Heart right ventricle (tissue), 16 donors: ENCODE results near the gene HMGN1. TPM values are rescaled to one million over a fixed set of nuclear protein-coding genes. Genes with fewer than 3 reads are reported as not detected.

Experiments
- ATAC-seq, 8 donors: fragments of 200-7000 bp; cut with Tn5 transposase; one replicate each; pipeline ENCODE4 v1.9.1; 2020; ENCODE audit warnings: mild to moderate bottlenecking in 8 of 8, moderate library complexity in 8 of 8, moderate number of reproducible peaks in 1 of 8
- DNase-seq, 2 donors: peaks; one replicate each; pipeline ENCODE4 v3.0.0-alpha.2; 2020
- H3K27ac ChIP-seq, 10 donors: fragments of 200-600 bp; sonication (generic) in 2 of 10; one replicate each; pipeline versions ENCODE4 v1.5.0 to v1.8.0; 2020 to 2022; ENCODE audit warnings: mild to moderate bottlenecking in 3 of 10
- H3K27me3 ChIP-seq, 7 donors: fragments of 200-600 bp; one replicate each; pipeline ENCODE4 v1.8.0; 2021 to 2022; ENCODE audit warnings: mild to moderate bottlenecking in 2 of 7
- H3K36me3 ChIP-seq, 9 donors: fragments of 200-600 bp; sonication (generic) in 1 of 9; one replicate each; pipeline versions ENCODE4 v1.5.0 to v1.8.0; 2020 to 2022; ENCODE audit warnings: mild to moderate bottlenecking in 2 of 9
- H3K4me1 ChIP-seq, 9 donors: fragments of 200-600 bp; sonication (generic) in 1 of 9; one replicate each; pipeline versions ENCODE4 v1.5.0 to v1.8.0; 2020 to 2022; ENCODE audit warnings: mild to moderate bottlenecking in 4 of 9
- H3K4me3 ChIP-seq, 10 donors: fragments of 200-600 bp; sonication (generic) in 2 of 10; one replicate each; pipeline versions ENCODE4 v1.5.0 to v1.8.0; 2020 to 2022; ENCODE audit warnings: mild to moderate bottlenecking in 7 of 10, moderate library complexity in 2 of 10
- H3K9me3 ChIP-seq, 11 donors: fragments of 200-600 bp in 10 of 11; sonication (generic) in 2 of 11; one replicate each; pipeline versions ENCODE4 v1.5.0 to v1.8.0; 2013 to 2022; ENCODE audit warnings: mild to moderate bottlenecking in 2 of 11, control low read depth in 1 of 11, moderate library complexity in 1 of 11
- WGBS, 2 donors: extraction: QIAGEN DNeasy Blood & Tissue Kit; methylation state at CpG; one replicate each; pipeline ENCODE4 v1.1.7; 2013; ENCODE audit warnings: inconsistent platforms in 1 of 2; 5-methylcytosine and 5-hydroxymethylcytosine counted together
- intact Hi-C, 10 donors: fragments of 100-400 bp; cut with DNase I; formaldehyde crosslinking; loops; one replicate each; pipeline versions ENCODE4 v1.11.1 to v1.14.2; 2022
- polyA plus RNA-seq, 2 donors: library from polyadenylated mRNA; stranded (reverse); fragments of 200-250 nt; gene quantifications; one replicate each; pipeline ENCODE4 v1.2.3, GENCODE V29; 2013
- total RNA-seq, 10 donors: library from RNA; stranded (reverse); fragmentation: NEBNext Ultra II Directional in 3 of 10; extraction: Animal tissue kit (Norgen Biotek cat#: 25700) in 3 of 10; gene quantifications; one replicate each; pipeline versions ENCODE4 v1.2.1 to v1.2.4, GENCODE V29; 2021 to 2023
- TF ChIP-seq, protein P1 (sequence below), 9 donors: fragments of 200-600 bp; sonication (generic) in 2 of 9; IDR thresholded peaks; one replicate each; pipeline versions ENCODE4 v1.5.0 to v1.8.0; 2021 to 2022; ENCODE audit warnings: antibody characterized with exemption in 9 of 9, mild to moderate bottlenecking in 5 of 9, moderate library complexity in 1 of 9
- donor health status: Arrhythmogenic right ventricular cardiomyopathy.
- donor health status: ischemic (EF 13 %, LVEDD 7.1; RV severe dilation, severe dysfunction).
- donor health status: healthy with polysubstance abuse.
- donor health status: DM: no; HTN: yes; CAD: no.
- donor health status: DM: no; HTN: no; CAD: no.
- donor health status: ischemic (EF 25% LVEDD 6.9; RV normal size, moderate dysfunction).
- donor health status: ischemic (EF 25% LVEDD 5.7; RV mildly dilated, moderate dysfunction).
- donor health status: healthy.
- donor health status: DM: yes; HTN: yes; CAD: no.
- donor health status: Ischemic cardiomyopathy.
- donor health status: ischemic (EF 35%, LVEDD 5.7; RV mildly dilated, moderate dysfunction).
- donor health status: nonischemic (EF 11% LVEDD 7.7; RV severe dilation, severe dysfunction).
- donor health status: DM: yes; HTN: yes; CAD: no.
- donor health status: PGD.
- donor health status: ischemic (EF 29% LVEDD 5.4; RV normal size, mild dysfunction).
- donor health status: nonischemic (EF 23%, LVEDD 6.1; RV moderate dilation, normal function).

Gene HMGN1
- total and polyA plus RNA-seq, 12 donors: 46.2 to 79.0 (median 59.3) TPM

GRCh38 chr21:39327727-39328126 is 21.2 kb downstream of the HMGN1 start:
- H3K9me3 ChIP-seq: no peaks in the 10 kb centered on the region
- no peaks in the 10 kb centered on the region for H3K27me3 ChIP-seq
- H3K4me3 ChIP-seq: no peak overlapping the region
- peaks cover 0 to 4% (median 0%) of the 10 kb centered on the region in 9 donors for H3K4me1 ChIP-seq
- H3K27ac ChIP-seq: no peak overlapping the region
- DNase-seq: no peak
- TF ChIP-seq, protein P1, sequence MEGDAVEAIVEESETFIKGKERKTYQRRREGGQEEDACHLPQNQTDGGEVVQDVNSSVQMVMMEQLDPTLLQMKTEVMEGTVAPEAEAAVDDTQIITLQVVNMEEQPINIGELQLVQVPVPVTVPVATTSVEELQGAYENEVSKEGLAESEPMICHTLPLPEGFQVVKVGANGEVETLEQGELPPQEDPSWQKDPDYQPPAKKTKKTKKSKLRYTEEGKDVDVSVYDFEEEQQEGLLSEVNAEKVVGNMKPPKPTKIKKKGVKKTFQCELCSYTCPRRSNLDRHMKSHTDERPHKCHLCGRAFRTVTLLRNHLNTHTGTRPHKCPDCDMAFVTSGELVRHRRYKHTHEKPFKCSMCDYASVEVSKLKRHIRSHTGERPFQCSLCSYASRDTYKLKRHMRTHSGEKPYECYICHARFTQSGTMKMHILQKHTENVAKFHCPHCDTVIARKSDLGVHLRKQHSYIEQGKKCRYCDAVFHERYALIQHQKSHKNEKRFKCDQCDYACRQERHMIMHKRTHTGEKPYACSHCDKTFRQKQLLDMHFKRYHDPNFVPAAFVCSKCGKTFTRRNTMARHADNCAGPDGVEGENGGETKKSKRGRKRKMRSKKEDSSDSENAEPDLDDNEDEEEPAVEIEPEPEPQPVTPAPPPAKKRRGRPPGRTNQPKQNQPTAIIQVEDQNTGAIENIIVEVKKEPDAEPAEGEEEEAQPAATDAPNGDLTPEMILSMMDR (IDR thresholded peaks at IDR 0.05): no peak
- intact Hi-C loops: no loop called here
- ATAC-seq: no peak
- WGBS, 2 donors: 95 to 98% methylated on average over 7 of the region's 7 CpGs
- H3K36me3 ChIP-seq: no peaks in the 10 kb centered on the region

GRCh38 chr21:39326607-39327307 is 22.1 kb downstream of the HMGN1 start:
- no peak overlapping the region for H3K4me3 ChIP-seq
- intact Hi-C loops: no loop called here
- 85 to 88% methylated on average over 7 of the region's 7 CpGs for WGBS, 2 donors
- no peaks in the 10 kb centered on the region for H3K27me3 ChIP-seq
- TF ChIP-seq, protein P1 (IDR thresholded peaks at IDR 0.05): no peak
- H3K36me3 ChIP-seq: no peaks in the 10 kb centered on the region
- H3K9me3 ChIP-seq: no peaks in the 10 kb centered on the region
- DNase-seq (no peak), ATAC-seq (no peak)
- H3K27ac ChIP-seq: no peak overlapping the region
- H3K4me1 ChIP-seq: no peaks in the 10 kb centered on the region

- intact Hi-C loops: no loop called here
- TF ChIP-seq, protein P1 (IDR thresholded peaks at IDR 0.05): no peak
- ATAC-seq (no peak), DNase-seq (no peak)
- Histone ChIP-seq H3K36me3 (no peaks in the 10 kb centered on the region), H3K4me1 (peaks cover 0 to under 1% (median 0%) of the 10 kb centered on the region in 9 donors), H3K4me3 (no peak overlapping the region), H3K27me3 (no peaks in the 10 kb centered on the region), H3K27ac (no peak overlapping the region), H3K9me3 (no peaks in the 10 kb centered on the region)
- WGBS, 2 donors: 95 to 96% methylated on average over 4 of the region's 4 CpGs
Observed at GRCh38 chr21:39325458-39325857, 23.4 kb downstream of the HMGN1 start.

GRCh38 chr21:39321424-39321823 is 27.5 kb downstream of the HMGN1 start:
- ATAC-seq (no peak), DNase-seq (no peak)
- TF ChIP-seq, protein P1 (IDR thresholded peaks at IDR 0.05): no peak
- intact Hi-C loops: no loop called here
- Histone ChIP-seq H3K27me3 (no peaks in the 10 kb centered on the region), H3K9me3 (no peaks in the 10 kb centered on the region), H3K36me3 (no peaks in the 10 kb centered on the region), H3K4me3 (no peak overlapping the region), H3K4me1 (peaks cover 0 to 19% (median 7%) of the 10 kb centered on the region in 9 donors), H3K27ac (no peak overlapping the region)
- 80 to 86% methylated on average over 6 of the region's 6 CpGs for WGBS, 2 donors
